GM18508 (cell line): ENCODE data around the gene ENGASE.

Source experiments
- ATAC-seq: cut with Tn5 transposase; IDR thresholded peaks from one replicate; pipeline ENCODE4 v1.9.1; 2021; ENCODE audit warnings: moderate number of reproducible peaks; ENCODE audit not compliant: insufficient read depth, unreplicated experiment

Gene ENGASE

DNA sequence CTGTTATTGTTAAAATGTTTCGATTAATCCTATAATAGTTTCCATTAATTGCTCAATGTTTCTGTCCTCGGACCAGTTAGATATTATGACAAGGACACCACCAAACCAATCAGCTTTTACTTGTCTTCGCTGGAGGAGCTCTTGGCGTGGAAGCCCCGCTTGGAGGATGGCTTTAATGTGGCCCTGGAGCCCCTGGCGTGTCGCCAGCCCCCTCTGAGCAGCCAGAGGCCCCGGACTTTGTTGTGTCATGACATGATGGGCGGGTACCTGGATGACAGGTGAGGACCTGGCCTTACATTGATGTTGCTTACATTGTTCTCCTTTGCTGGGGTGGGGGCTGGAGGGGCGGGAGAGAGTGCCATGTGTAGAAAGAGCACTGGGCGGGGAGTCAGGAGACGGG, 3.0 kb downstream of the ENGASE start:
- ATAC-seq, result no peak

DNA sequence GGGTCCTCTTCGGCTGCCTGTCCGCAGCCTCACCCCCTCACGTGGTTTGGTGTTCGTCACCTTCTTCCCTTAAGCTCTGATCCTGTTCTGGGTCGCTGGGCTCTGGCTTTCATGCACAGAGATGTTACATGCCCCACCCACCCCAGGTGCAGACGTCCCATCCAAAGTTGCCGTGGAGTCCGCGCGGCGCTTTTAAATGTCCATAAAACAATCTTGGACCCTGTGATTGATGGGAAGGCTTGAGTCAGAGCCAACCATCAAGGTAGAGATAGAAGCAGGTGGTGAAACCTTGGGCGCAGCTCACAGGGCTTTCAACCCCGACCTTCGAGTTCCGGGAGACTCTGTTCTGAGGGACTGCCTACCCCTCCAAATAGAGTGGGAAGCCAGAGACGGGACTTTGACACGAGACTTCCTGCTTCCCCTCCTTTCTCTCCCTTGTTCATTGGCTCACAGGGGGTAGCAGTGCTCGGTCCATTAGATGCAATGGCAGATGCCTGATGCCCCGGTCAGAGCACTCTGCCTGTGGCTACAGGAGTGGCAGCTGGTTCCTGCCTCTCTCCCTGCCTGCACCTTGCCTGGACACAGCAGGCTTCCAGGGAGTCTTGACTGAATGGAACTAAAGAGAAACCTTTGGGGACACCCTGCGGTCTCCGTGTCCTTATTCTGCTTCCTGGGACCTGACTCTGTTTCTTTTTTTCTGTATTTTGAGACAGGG, 4.0 kb downstream of the ENGASE start:
- ATAC-seq, result no peak

DNA sequence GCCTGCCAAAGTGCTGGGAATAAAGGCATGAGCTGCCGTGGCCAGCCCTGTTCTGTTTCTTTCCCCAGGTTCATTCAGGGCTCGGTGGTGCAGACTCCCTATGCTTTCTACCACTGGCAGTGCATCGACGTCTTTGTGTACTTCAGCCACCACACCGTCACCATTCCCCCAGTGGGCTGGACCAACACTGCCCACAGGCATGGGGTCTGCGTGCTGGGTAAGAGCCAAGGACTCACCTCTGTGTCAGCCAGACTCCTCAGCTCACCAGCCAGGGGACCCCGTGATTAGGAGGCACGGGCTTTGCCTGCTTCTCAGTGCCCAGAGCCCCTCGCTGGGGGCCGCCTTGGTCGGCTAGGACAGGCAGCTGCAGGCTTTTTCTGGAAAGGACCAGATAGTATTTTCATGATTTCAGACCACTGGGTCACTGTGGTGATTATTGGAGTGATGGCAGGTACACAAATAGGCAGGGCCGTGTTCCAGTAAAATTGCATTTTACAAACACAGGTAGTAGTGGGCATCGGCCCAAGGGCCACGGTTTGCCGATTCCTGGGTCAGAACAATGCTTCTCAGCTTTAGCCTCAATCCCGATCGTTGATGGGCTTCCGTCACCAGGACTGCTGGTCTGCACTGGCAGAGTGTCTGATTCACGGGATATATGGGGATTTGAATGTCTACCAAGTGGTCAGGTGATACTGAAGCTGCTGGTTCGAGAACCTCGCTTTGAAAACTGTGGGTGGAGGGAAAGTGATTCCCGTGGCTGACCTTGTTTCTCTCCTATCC, 5.0 kb downstream of the ENGASE start:
- no peak for ATAC-seq

DNA sequence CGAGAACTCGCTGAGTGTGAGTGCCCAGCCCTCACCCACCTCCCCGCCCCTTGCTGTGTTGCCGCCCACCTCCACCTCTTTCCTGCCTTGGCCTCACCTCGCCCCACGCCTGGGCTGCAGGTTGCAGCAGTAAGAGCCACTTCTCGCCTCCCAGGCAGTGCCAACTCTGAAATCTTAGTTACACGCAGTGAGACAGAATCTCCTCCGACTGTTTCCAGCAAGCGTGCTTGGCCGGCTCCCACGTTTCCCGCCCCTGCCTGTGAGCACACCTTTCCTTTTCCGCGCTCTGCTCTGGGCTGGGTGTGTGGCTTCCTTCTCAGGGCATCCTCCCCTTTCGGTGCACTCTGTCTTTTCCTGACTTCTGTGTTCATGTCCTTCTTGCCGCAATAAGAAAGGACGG, 5.7 kb downstream of the ENGASE start:
- no peak for ATAC-seq

DNA sequence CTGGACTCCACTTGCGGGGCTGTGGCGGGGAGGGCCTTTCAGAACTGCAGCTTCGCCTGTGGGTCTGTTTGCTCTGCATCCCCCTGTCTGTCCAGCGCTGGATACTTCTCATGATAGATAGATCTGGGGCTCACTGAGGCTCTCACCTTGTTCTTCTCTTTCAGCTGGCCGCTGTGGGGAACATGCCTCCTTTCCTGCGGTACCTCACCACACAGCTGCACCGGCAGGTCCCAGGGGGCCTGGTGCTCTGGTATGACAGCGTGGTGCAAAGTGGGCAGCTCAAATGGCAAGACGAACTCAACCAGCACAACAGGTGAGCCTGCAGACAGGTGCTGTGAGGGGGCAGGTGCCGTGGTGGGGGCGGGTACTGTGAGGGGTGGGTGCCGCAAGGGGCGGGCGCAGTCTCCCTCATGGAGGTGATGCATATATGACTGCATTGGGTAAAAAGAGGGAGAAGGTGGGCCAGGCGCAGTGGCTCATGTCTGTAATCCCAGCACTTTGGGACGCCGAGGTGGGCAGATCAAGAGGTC, 6.2 kb downstream of the ENGASE start:
- ATAC-seq, result no peak

DNA sequence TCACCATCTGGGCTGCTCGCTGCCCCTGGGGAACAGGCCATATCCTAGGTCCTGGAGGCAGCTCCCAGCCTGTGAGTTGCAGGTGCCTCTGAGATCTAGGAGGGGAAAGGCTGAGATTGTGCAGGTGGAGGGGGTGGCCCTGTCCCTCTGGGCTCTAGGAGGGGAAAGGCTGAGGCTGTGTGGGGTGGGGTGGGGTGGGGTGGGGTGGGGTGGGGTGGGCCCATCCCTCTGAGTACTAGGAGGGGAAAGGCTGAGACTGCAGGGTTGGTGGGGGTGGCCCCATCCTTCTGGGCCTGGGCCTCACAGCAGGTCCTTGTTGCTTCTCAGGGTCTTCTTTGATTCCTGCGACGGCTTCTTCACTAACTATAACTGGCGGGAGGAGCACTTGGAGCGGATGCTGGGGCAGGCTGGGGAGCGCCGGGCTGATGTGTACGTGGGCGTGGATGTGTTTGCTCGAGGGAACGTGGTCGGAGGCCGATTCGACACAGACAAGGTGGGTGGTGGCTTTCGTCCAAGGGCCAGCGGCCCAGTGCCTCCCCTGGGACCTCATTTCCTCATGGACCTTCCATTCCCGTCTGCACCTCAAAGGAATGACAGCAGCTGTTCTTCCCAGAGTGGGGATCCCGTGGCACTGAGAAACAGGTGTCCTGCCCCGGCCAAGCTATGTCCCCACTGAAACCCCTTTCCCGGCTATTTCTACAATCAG, 7.1 kb downstream of the ENGASE start:
- ATAC-seq, result no peak

DNA sequence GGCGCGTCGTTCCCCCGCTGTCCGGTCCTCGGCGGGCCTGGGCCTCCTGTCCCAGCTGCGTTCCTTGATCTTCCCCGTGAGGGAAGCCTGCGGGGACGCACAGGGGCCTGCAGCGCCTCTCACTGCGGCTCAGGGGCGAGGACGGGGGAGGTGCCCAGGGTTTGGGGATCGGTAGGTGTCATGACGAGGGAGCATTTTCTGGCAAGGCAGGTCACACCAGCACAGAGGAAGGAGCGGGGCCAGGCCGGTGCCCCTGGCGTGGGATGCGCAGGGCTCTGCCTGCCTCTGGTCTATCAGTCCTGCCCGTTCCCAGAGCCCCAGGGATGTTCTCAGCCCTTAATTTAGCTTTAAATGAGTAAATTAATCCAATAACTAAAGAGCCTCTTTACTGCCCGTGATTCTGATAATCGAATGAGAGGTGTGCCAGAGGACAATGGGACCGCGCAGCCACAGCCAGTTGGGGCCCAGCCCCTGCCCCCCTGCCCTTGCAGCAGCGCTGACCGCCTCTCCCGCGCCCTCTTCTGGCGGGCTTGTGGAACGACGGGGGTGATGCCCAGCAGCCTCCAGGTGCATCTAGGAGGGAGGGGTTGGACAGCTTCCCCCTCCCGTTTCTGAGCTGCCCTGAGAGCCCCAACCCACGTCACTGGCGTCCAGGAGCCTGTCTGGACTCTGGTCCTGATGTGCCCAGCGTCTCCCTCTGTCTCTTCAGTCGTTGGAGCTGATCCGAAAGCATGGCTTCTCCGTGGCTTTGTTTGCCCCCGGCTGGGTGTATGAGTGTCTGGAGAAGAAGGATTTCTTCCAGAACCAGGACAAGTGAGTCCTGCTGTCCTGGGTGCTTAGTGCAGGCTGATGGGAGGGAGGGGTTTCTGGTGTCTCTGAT, 7.9 kb downstream of the ENGASE start:
- no peak for ATAC-seq

DNA sequence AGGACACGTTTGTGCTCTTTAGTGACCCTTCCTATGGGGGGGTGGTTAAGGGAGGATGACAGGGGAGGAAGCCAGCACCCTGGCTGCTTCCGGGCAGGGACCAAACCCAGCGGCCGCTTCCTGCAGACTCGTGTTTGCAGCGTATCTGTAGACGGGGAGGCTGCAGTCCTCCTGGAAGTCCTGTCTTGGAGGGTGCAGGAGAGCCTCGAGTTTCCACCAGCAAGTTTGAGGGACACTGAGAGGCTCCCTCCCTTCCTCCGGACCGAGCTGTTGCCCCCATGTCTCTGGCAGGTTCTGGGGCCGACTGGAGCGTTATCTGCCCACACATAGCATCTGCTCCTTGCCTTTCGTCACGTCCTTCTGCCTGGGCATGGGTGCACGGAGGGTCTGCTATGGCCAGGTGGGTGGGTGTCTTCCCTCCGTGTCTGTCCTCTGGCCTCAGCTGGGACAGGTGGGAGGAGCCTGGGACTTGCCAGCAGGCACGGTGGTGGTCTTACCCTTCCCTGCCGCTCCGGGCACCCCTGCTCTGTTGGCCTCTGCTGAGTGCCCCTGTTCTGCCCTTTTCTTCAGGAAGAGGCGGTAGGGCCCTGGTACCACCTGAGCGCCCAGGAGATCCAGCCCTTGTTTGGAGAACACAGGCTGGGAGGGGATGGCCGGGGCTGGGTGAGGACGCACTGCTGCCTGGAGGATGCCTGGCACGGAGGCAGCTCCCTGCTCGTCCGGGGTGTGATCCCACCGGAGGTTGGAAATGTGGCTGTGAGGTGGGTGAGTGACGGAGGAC, 8.8 kb downstream of the ENGASE start:
- ATAC-seq, result no peak

DNA sequence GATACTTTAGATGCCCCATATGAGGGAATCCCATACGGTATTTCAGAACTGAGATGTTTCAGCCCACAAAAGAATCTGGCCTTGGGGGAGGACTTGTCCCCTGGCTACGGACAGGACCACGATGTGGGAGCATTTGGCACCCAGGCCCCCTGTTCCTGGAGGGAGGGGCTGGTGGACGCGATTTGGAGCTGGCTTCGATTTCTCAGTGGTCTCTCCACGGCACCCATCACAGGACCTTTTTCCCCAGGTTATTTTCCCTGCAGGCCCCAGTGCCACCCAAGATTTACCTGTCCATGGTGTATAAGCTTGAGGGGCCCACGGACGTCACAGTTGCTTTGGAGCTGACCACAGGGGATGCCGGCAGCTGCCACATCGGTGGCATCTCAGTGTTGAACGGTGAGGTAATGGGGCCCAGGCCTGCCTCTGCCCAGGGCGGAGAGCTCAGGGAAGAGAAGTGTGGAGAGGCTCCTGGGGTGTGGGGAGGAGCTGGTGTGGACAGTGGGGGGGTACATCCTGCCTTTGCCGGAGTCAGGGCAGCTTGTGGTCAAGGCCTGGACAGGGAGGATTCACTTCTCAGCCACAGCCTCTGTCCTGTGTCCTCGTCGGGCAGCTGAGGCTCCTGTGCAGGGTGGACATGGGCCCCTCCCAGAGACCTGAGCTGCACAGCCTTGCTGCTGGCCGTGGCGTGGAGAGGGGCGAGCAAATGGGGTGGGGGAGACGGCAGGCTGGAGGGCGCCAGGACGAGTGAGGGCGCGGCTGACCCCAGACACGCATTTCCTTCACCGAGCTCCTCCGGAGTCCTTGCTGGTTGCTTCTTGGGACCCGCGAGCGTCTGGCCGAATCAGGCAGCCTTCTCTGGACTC, 9.9 kb downstream of the ENGASE start:
- ATAC-seq, result no peak

DNA sequence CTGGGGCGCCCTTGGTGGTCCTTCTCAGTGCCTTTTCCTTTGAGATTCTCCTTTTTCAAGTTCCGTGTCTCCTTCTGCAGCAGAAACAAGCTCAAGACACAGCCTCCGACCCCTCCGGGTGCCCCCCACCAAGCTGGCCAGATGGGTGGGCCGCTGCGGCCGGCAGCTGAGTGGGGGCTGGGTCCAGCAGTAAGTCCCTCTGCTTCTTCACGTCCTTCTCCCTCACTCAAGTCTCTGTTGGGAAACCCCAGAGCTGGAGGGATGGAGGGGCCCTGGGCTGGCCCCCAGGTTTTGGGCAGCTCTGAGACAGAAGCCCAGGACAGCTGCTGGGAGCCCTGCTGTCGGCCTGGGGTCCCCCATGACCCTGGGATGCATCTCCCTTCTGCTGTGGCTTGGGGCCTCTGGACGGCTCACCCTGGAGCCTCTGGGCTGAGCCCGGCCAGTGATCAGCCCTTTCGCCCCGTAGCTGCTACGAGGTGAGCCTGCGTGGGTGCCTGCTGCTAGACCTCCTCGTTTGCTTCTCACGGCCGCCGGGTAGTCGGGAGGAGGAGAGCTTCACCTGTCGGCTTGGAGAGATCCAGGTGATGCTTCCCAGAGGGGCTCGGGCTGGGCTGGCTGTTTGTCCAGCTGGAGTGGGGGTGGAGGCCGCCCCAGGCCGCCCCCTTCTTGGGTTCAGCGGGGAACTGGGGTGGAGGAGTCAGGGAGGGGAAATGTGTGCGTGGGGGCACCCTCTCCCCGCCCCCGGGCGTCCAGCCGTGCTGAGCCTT, 10.7 kb downstream of the ENGASE start:
- ATAC-seq, result no peak

DNA sequence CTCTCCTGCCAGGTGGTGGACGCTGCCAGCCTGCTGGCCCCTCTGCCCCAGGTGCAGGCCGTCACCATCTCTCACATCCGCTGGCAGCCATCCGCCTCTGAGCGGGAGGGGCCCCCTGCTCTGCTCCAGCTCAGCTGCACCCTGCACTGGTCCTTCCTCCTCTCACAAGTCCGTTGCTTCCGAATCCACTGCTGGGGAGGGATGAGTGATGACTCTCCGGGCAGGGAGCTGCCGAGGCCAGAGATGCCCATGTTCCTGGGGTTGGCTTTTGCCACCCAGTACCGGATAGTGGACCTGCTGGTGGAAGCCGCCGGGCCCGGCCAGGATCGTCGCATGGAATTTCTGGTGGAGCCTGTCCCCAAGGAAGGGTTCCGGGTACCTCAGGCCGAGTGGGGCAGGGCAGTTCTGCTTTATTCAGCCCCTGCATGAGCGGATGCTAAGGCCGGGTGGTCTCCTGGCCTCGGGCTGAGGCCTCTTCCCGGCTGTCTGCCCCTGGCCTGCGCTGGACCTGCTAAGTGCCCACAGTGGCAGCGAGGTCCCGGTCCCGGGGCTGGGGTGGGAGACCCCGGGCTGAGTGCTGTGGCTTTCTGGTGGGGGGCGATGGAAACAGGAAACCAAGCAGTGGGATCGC, 11.4 kb downstream of the ENGASE start:
- no peak for ATAC-seq

DNA sequence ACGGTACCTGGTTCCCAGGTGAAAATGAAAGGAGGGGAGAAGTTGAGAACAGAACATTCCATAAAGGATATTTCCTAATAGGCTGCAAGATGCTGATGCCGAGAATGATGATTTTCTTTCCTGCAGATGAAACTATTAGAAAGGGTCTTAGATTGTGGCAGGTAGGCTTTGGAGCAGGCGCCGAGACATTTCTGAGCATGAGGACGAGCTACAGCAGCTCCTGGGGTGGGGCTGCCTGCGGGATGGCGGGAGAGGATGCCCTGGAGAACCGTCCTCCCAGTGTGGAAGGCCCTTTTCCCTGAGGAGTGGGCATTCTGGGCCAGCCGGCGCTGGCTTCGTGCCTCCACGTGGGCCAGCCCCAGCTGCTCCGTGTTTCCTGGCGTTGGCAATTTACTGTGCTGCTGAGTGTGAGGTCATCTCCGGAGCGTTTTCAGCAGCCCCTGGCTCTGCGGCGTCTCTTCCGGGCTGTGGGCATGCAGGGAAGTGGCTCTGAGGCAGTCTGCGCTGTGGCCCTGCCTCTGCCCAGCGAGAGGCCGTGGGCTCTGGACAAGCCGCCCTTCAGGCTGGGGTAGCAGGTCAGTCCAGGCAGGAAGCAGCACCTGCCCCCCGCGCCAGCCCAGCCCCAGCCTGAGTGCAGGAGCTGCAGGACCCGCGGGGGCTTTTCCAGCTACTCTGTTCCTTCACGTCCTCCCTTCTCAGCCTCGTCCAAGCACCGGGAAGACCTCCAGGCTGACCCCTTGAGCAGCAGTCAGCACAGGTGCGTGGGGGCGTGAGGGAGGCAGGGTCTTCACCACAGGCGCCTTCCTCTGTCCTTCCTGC, 12.2 kb downstream of the ENGASE start:
- no peak for ATAC-seq

DNA sequence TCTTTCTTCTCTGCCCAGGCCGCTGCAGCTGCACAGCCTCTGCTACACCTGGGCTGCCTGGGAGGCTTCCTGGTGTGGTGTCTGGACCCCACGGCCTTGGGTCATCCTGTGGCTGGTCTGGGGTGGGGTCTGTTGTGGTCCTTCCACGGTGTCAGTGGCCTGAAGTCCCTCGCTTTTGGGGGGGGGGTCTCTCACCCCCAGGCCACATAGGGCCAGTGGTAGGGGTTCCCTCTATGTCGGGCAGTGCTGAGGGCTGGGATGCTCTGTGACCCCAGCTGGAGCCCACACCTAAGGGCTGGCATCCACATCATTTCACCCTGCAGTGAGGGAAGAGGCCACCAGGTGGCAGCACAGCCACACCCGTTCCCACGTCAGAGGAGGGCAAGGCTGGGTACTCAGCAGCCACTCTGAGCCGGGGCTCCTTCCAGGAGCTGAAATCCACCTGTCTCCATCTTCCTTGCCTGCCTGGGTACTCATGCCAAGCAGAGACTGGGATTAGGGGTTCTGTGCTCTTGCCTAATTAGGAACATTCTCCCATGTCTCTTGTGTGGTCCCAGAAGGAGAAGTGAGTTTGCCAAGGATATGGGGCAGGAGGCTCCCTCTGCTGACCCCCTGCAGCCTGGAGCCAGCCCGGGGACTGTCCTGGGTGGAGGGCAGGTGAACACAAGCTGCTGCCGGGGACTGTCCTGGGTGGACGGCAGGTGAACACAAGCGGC, 13.0 kb downstream of the ENGASE start:
- no peak for ATAC-seq

DNA sequence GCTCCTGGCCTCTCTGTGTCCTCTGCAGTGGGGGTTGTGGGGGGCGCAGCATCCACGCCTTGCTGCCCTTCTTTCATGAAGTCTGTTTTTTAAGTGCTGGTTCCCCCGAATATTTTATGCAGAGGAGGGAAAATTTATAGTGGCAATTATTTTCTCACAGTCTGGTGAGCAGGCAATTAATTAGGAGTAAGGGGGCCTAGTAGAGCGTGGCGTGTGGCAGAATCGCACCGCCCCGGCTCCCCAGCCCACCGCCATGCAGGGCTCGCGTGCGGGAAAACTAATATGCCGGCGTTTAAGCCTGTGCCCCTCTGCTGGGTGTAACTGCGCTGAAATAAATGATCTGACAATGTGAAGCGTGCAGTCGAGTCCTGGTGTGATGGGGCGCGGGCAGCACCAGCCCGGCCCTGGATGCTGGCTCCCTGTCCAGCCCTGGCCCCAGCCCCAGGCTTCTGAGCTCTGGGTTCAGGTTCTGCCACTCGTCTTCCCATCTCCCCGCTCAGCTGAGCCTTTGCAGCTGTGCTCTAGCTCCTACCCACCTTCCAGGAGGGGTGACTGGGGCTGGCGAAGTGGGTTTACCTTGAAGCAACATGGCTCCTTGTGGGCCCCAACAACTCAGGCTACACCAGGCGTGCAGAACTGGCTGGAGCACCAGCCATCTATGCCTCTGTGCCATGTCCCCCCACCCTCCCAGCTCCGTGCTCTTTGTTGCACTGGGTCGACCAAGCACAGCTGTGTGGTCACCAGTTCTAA, 13.8 kb downstream of the ENGASE start:
- ATAC-seq, result no peak

DNA sequence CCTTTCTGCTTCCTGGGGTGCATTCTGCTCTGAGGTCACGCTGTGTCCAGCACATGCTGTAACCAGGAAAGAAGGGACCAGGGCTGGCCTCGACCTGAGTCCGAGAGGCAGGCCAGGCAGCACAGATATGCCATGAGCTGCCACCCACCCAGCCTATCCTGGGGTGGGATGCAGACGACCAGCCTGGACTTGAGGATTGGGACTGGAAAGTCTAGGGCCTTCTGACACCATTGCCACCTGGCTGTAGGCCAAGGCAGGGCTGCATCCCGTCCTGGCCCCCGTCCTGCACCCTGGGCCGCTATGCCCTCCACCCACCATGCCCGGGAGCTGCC, 14.3 kb downstream of the ENGASE start:
- no peak for ATAC-seq
